IMR-90 (cell line): ENCODE data around the gene RAPGEF2. TPM values are rescaled to one million over a fixed set of nuclear protein-coding genes. Genes with fewer than 3 reads are reported as not detected.

Experiments
- ATAC-seq: fragments of 200-7000 bp; cut with Tn5 transposase; 2 replicates; pipeline ENCODE4 v1.9.1; 2020; ENCODE audit warnings: low read depth, mild to moderate bottlenecking, moderate library complexity
- BruUV-seq: library from RNA; stranded (reverse); fragments of 400-500 nt; replicated peaks from 2 replicates; lab custom pipeline; 2021; lab: Mats Ljungman, UMichigan
- CTCF ChIA-PET: fragments of 300-600 bp; formaldehyde crosslinking; extraction: SDS; loops from one replicate; lab custom pipeline; 2021; ENCODE audit warnings: antibody characterized with exemption; lab: Yijun Ruan, JAX
- POLR2A ChIA-PET: fragments of 300-600 bp; sonication (Branson Sonifier 250); formaldehyde crosslinking; loops from one replicate; lab custom pipeline; 2022; ENCODE audit warnings: antibody characterized with exemption; ENCODE audit not compliant: unreplicated experiment; lab: Charles Lee
- DNase-seq: peaks from one replicate; pipeline ENCODE4 v3.0.0; 2013
- H2AFZ ChIP-seq: replicated peaks from 2 replicates; pipeline ENCODE3; 2013; ENCODE audit warnings: low read length, mild to moderate bottlenecking; ENCODE audit not compliant: poor library complexity
- H2AK5ac ChIP-seq: 2 replicates; pipeline ENCODE4 v1.6.1; 2013; ENCODE audit warnings: low read depth, low read length, inconsistent platforms
- H2AK9ac ChIP-seq: replicated peaks from 2 replicates; pipeline ENCODE3; 2013; ENCODE audit warnings: mild to moderate bottlenecking, low read depth, low read length, moderate library complexity; ENCODE audit not compliant: poor library complexity
- H2BK120ac ChIP-seq: 2 replicates; pipeline ENCODE4 v1.6.1; 2013; ENCODE audit warnings: low read depth, low read length, inconsistent platforms
- H2BK15ac ChIP-seq: 3 replicates; pipeline ENCODE4 v1.6.1; 2013; ENCODE audit warnings: low read depth, low read length, inconsistent platforms
- H2BK20ac ChIP-seq: 2 replicates; pipeline ENCODE4 v1.6.1; 2013; ENCODE audit warnings: low read depth, mild to moderate bottlenecking, inconsistent platforms, low read length, moderate library complexity
- H2BK5ac ChIP-seq: 2 replicates; pipeline ENCODE4 v1.6.1; 2013; ENCODE audit warnings: mild to moderate bottlenecking, low read depth, low read length, inconsistent platforms; ENCODE audit not compliant: poor library complexity, severe bottlenecking
- H3K14ac ChIP-seq: replicated peaks from 2 replicates; pipeline ENCODE4 v1.6.1; 2013; ENCODE audit warnings: low read depth, low read length, inconsistent platforms
- H3K18ac ChIP-seq: 2 replicates; pipeline ENCODE4 v1.6.1; 2013; ENCODE audit warnings: low read depth, low read length, control low read depth
- H3K23ac ChIP-seq: 2 replicates; pipeline ENCODE4 v1.6.1; 2013; ENCODE audit warnings: low read depth, low read length, inconsistent platforms
- H3K27ac ChIP-seq: 2 replicates; pipeline ENCODE4 v1.5.1; 2013; ENCODE audit warnings: mild to moderate bottlenecking, control low read depth, low read length; ENCODE audit not compliant: insufficient read depth
- H3K27me3 ChIP-seq: 2 replicates; pipeline ENCODE4 v1.6.1; 2013; ENCODE audit warnings: low read length; ENCODE audit not compliant: control insufficient read depth, insufficient read depth
- H3K36me3 ChIP-seq: 2 replicates; pipeline ENCODE4 v1.6.1; 2013; ENCODE audit warnings: low read length, mixed read lengths; ENCODE audit not compliant: control insufficient read depth, insufficient read depth
- H3K4ac ChIP-seq: 2 replicates; pipeline ENCODE4 v1.6.1; 2013; ENCODE audit warnings: low read depth, low read length, inconsistent platforms
- H3K4me1 ChIP-seq: 2 replicates; pipeline ENCODE4 v1.6.1; 2013; ENCODE audit warnings: low read length, mixed read lengths; ENCODE audit not compliant: control insufficient read depth, insufficient read depth
- H3K4me2 ChIP-seq: 2 replicates; pipeline ENCODE4 v1.6.1; 2013; ENCODE audit warnings: low read depth, mild to moderate bottlenecking, control low read depth, low read length, moderate library complexity
- H3K4me3 ChIP-seq: 2 replicates; pipeline ENCODE4 v1.5.1; 2013; ENCODE audit warnings: low read depth, mild to moderate bottlenecking, control low read depth, low read length, moderate library complexity; ENCODE audit not compliant: insufficient read depth
- H3K56ac ChIP-seq: 2 replicates; pipeline ENCODE4 v1.6.1; 2013; ENCODE audit warnings: low read length, inconsistent platforms; ENCODE audit not compliant: insufficient read depth; ENCODE audit errors: extremely low read depth
- H3K79me1 ChIP-seq, 2 experiments: 2 replicates each; pipeline ENCODE4 v1.6.1; 2013; ENCODE audit warnings: low read length in 2 of 2, inconsistent platforms in 1 of 2, low read depth in 1 of 2
- H3K9ac ChIP-seq: 2 replicates; pipeline ENCODE4 v1.6.1; 2013; ENCODE audit warnings: low read depth, low read length, control low read depth
- H3K9me1 ChIP-seq: 2 replicates; pipeline ENCODE4 v1.6.1; 2013; ENCODE audit warnings: low read length, inconsistent platforms; ENCODE audit not compliant: insufficient read depth
- H3K9me3 ChIP-seq: 2 replicates; pipeline ENCODE4 v1.6.1; 2013; ENCODE audit warnings: low read length; ENCODE audit not compliant: control insufficient read depth, insufficient read depth
- H4K20me1 ChIP-seq: 2 replicates; pipeline ENCODE4 v1.6.1; 2013; ENCODE audit warnings: low read length, inconsistent platforms; ENCODE audit not compliant: insufficient read depth
- H4K5ac ChIP-seq: 2 replicates; pipeline ENCODE4 v1.6.1; 2013; ENCODE audit warnings: mild to moderate bottlenecking, low read depth, low read length, control low read depth
- H4K8ac ChIP-seq, 2 experiments: 2 replicates each; pipeline ENCODE4 v1.6.1; 2013; ENCODE audit warnings: low read depth in 2 of 2, low read length in 2 of 2, control low read depth in 1 of 2, inconsistent platforms in 1 of 2
- H4K91ac ChIP-seq: 2 replicates; pipeline ENCODE4 v1.6.1; 2013; ENCODE audit warnings: low read depth, low read length, inconsistent platforms; ENCODE audit not compliant: insufficient read depth
- BHLHE40 ChIP-seq: fragments of 150-350 bp; IDR thresholded peaks from 2 replicates; pipeline ENCODE4 v1.6.1; 2016; ENCODE audit warnings: mild to moderate bottlenecking, low read depth, low read length
- CEBPB ChIP-seq: IDR thresholded peaks from 2 replicates; pipeline ENCODE4 v1.6.1; 2012; ENCODE audit warnings: low read depth, low read length, improper control_type of control experiment
- CHD1 ChIP-seq: IDR thresholded peaks from 2 replicates; pipeline ENCODE4 v1.6.1; 2012; ENCODE audit warnings: low read depth, low read length, improper control_type of control experiment
- CTCF ChIP-seq: conservative IDR thresholded peaks from 2 replicates; pipeline ENCODE4 v1.5.1; 2012; ENCODE audit warnings: mild to moderate bottlenecking, low read depth, low read length, improper control_type of control experiment
- ELK1 ChIP-seq: fragments of 150-350 bp; IDR thresholded peaks from 2 replicates; pipeline ENCODE4 v1.6.1; 2016; ENCODE audit warnings: low read depth, mild to moderate bottlenecking, low read length, moderate library complexity, borderline replicate concordance
- FOS ChIP-seq: fragments of 150-350 bp; IDR thresholded peaks from 2 replicates; pipeline ENCODE4 v1.6.1; 2016; ENCODE audit warnings: low read depth, low read length
- MAFK ChIP-seq: IDR thresholded peaks from 2 replicates; pipeline ENCODE4 v1.6.1; 2012; ENCODE audit warnings: low read depth, low read length, improper control_type of control experiment
- MAZ ChIP-seq: IDR thresholded peaks from 2 replicates; pipeline ENCODE4 v1.6.1; 2012; ENCODE audit warnings: low read depth, mild to moderate bottlenecking, low read length, improper control_type of control experiment, moderate library complexity, borderline replicate concordance
- MXI1 ChIP-seq: IDR thresholded peaks from 2 replicates; pipeline ENCODE4 v1.6.1; 2012; ENCODE audit warnings: low read depth, mild to moderate bottlenecking, low read length, moderate library complexity, borderline replicate concordance
- NFE2L2 ChIP-seq: fragments of 150-350 bp; IDR thresholded peaks from 2 replicates; pipeline ENCODE4 v1.6.1; 2016; ENCODE audit warnings: low read depth, mild to moderate bottlenecking, low read length
- POLR2A ChIP-seq: IDR thresholded peaks from 2 replicates; pipeline ENCODE4 v1.6.1; 2012; ENCODE audit warnings: mild to moderate bottlenecking, low read depth, low read length
- RAD21 ChIP-seq: IDR thresholded peaks from 2 replicates; pipeline ENCODE4 v1.6.1; 2012; ENCODE audit warnings: low read length, improper control_type of control experiment
- RCOR1 ChIP-seq: IDR thresholded peaks from 2 replicates; pipeline ENCODE4 v1.6.1; 2012; ENCODE audit warnings: mild to moderate bottlenecking, low read length, improper control_type of control experiment; ENCODE audit not compliant: insufficient replicate concordance
- RFX5 ChIP-seq: IDR thresholded peaks from 2 replicates; pipeline ENCODE4 v1.8.0; 2012; ENCODE audit warnings: low read depth, mild to moderate bottlenecking, low read length, moderate library complexity
- SMC3 ChIP-seq: fragments of 150-350 bp; IDR thresholded peaks from 2 replicates; pipeline ENCODE4 v1.6.1; 2016; ENCODE audit warnings: low read depth, mild to moderate bottlenecking, antibody characterized with exemption, low read length, moderate library complexity
- USF2 ChIP-seq: fragments of 150-350 bp; IDR thresholded peaks from 2 replicates; pipeline ENCODE4 v1.6.1; 2017; ENCODE audit warnings: mild to moderate bottlenecking, antibody characterized with exemption, low read length, low read depth
- WGBS, 2 experiments: methylation state at CpG; one replicate each; pipeline versions ENCODE4 v1.1.5 to v1.1.7; 2013; ENCODE audit warnings: missing lambda C conversion rate in 2 of 2; ENCODE audit not compliant: insufficient read length in 1 of 2; ENCODE audit errors: extremely low coverage in 2 of 2; 5-methylcytosine and 5-hydroxymethylcytosine counted together
- dilution Hi-C: fragments of 300-500 bp; cut with HindIII; formaldehyde crosslinking; loops from one replicate; pipeline ENCODE4 v1.14.3; 2018; ENCODE audit warnings: low sequenced_read_pairs; ENCODE audit not compliant: unreplicated experiment
- in situ Hi-C: fragments of 300-500 bp; cut with MboI; formaldehyde crosslinking; loops from 3 replicates; pipeline ENCODE4 v1.14.3; 2019; ENCODE audit warnings: low sequenced_read_pairs, inconsistent platforms, mixed read lengths
- intact Hi-C: fragments of 100-400 bp; cut with micrococcal nuclease; formaldehyde crosslinking; loops from 2 replicates; pipeline ENCODE4 v1.10.0; 2022
- polyA plus RNA-seq, 3 experiments: library from polyadenylated mRNA; depleted of rRNA; stranded (reverse); fragments of >200 nt; gene quantifications; 2 replicates each; pipeline ENCODE4 v1.2.3, GENCODE V29; 2012; ENCODE audit warnings: low replicate concordance in 1 of 3
- total RNA-seq: library from RNA; depleted of rRNA; stranded (reverse); fragments of >200 nt; gene quantifications from 2 replicates; pipeline ENCODE4 v1.2.3, GENCODE V29; 2012

RAPGEF2 gene
- total and polyA plus RNA-seq, 2 of the 4 experiments (the other 2 are of a cell fraction): 27.6 to 109 TPM

- Histone ChIP-seq H3K4me3 (no peak overlapping the region), H2BK20ac (no peak overlapping the region), H3K14ac (no peak overlapping the region), H3K23ac (no peak overlapping the region), H2BK15ac (no peak overlapping the region), H3K27ac (no peak overlapping the region), H3K9me1 (peaks cover 4% of the 10 kb centered on the region; the same call in 1 of the 2 replicates), H4K20me1 (peaks cover 3% of the 10 kb centered on the region; the same call in 1 of the 2 replicates), H2AK9ac (no peak overlapping the region), H3K27me3 (no peaks in the 10 kb centered on the region), H2BK5ac (no peak overlapping the region), H2AFZ (no peak overlapping the region), H3K18ac (no peak overlapping the region), H2AK5ac (no peak overlapping the region), H4K91ac (no peak overlapping the region), H3K36me3 (peaks cover 10% of the 10 kb centered on the region), H3K9me3 (0 out of 2 replicates have a peak, but pooled peaks cover 3% of the 10 kb centered on the region), H3K79me1 (peaks cover 23 to 47% of the 10 kb centered on the region in 2 experiments), H3K56ac (no peak overlapping the region), H3K4ac (no peak overlapping the region), H4K8ac (no peak overlapping the region), H3K9ac (no peak overlapping the region), H3K4me1 (peaks cover 8% of the 10 kb centered on the region), H4K5ac (no peak overlapping the region), H2BK120ac (0 out of 2 replicates have a peak overlapping the region, but pooled peaks have one; percentile 45), H3K4me2 (peak overlapping the region; percentile 31; the same call in 1 of the 2 replicates)
- CTCF ChIA-PET: no interaction called here
- intact Hi-C loops: loop anchor here (2.0 kb wide), 1 partner anchor 14 kb away; no protein-coding TSS in a partner anchor
- ATAC-seq (peak; percentile 72), DNase-seq (no peak)
- POLR2A ChIA-PET: no interaction called here
- in situ Hi-C loops: no loop called here
- no TSS peak for BruUV-seq
- no peak for TF ChIP-seq CEBPB
- TF ChIP-seq NFE2L2: no peak
- no peak for TF ChIP-seq RCOR1
- TF ChIP-seq RFX5: no peak
- TF ChIP-seq FOS: no peak
- TF ChIP-seq CTCF: no peak
- TF ChIP-seq POLR2A: no peak
- TF ChIP-seq BHLHE40: no peak
- TF ChIP-seq MAFK: no peak
- no peak for TF ChIP-seq RAD21
- TF ChIP-seq MXI1: no peak
- TF ChIP-seq ELK1: no peak
- TF ChIP-seq SMC3: no peak
- no peak for TF ChIP-seq MAZ
- no peak for TF ChIP-seq USF2
- no peak for TF ChIP-seq CHD1
- WGBS, 2 experiments: no CpG with 5 or more reads among the region's 4 CpGs
- dilution Hi-C loops: no loop called here
These were observed 149.6 kb downstream of the RAPGEF2 start for GRCh38 chr4:159252491-159252890.
